Neuronal stem cell (in vitro differentiated cells): ENCODE measurements around the gene PTPN5.
"Not testable (repeated sequence)": the region's sequence is repeated elsewhere in the genome, so short reads cannot be mapped to it uniquely, and the experiment has no call there.

ENCODE experiments used
- DNase-seq: peaks from one replicate; pipeline ENCODE4 v3.0.0-alpha.2; 2013; ENCODE audit warnings: low spot score
- H2AFZ ChIP-seq: one replicate; pipeline ENCODE4 v1.6.1; 2013; ENCODE audit warnings: mild to moderate bottlenecking, low read length, inconsistent platforms
- H2AK5ac ChIP-seq: 2 replicates; pipeline ENCODE4 v1.6.1; 2013; ENCODE audit warnings: low read depth, mild to moderate bottlenecking, inconsistent platforms, low read length, moderate library complexity, mixed read lengths
- H2BK120ac ChIP-seq: 2 replicates; pipeline ENCODE4 v1.6.1; 2013; ENCODE audit warnings: low read depth, mild to moderate bottlenecking, inconsistent platforms, low read length, moderate library complexity, mixed read lengths
- H2BK12ac ChIP-seq: one replicate; pipeline ENCODE4 v1.6.1; 2013; ENCODE audit warnings: low read length, inconsistent platforms
- H2BK15ac ChIP-seq: 2 replicates; pipeline ENCODE4 v1.6.1; 2013; ENCODE audit warnings: mild to moderate bottlenecking, low read length, inconsistent platforms, mixed read lengths
- H2BK5ac ChIP-seq: one replicate; pipeline ENCODE4 v1.6.1; 2013; ENCODE audit warnings: inconsistent platforms, mild to moderate bottlenecking, low read length, moderate library complexity
- H3K14ac ChIP-seq: one replicate; pipeline ENCODE4 v1.6.1; 2013; ENCODE audit warnings: low read length, inconsistent platforms
- H3K18ac ChIP-seq: 2 replicates; pipeline ENCODE4 v1.6.1; 2013; ENCODE audit warnings: low read length, inconsistent platforms
- H3K23ac ChIP-seq: 2 replicates; pipeline ENCODE4 v1.6.1; 2013; ENCODE audit warnings: low read depth, mild to moderate bottlenecking, mixed read lengths, low read length, inconsistent platforms; ENCODE audit not compliant: poor library complexity
- H3K27ac ChIP-seq: replicated peaks from 3 replicates; pipeline ENCODE4 v1.5.1; 2013; ENCODE audit warnings: low read length, inconsistent platforms
- H3K27me3 ChIP-seq, 3 experiments: 2 replicates each; pipeline ENCODE4 v1.6.1; 2013; ENCODE audit warnings: low read length in 3 of 3, mild to moderate bottlenecking in 2 of 3, inconsistent platforms in 1 of 3, low read depth in 1 of 3, mixed read lengths in 1 of 3, moderate library complexity in 1 of 3; ENCODE audit not compliant: control insufficient read depth in 3 of 3, insufficient read depth in 3 of 3
- H3K36me3 ChIP-seq, 2 donors: replicated peaks in 1 of 2; 2 replicates each; pipeline ENCODE4 v1.6.1; 2013; ENCODE audit warnings: low read length in 2 of 2; ENCODE audit not compliant: control insufficient read depth in 2 of 2, insufficient read depth in 2 of 2
- H3K4ac ChIP-seq: 2 replicates; pipeline ENCODE4 v1.6.1; 2013; ENCODE audit warnings: inconsistent platforms, mild to moderate bottlenecking, low read length, moderate library complexity
- H3K4me1 ChIP-seq, 2 donors: 1 replicate in 1 of 2; 2 replicates in 1 of 2; pipeline ENCODE4 v1.6.1; 2013; ENCODE audit warnings: low read length in 2 of 2, low read depth in 1 of 2; ENCODE audit not compliant: control insufficient read depth in 2 of 2, insufficient read depth in 1 of 2
- H3K4me2 ChIP-seq: one replicate; pipeline ENCODE4 v1.6.1; 2013; ENCODE audit warnings: mild to moderate bottlenecking, low read length, inconsistent platforms; ENCODE audit not compliant: insufficient read depth, poor library complexity, severe bottlenecking
- H3K4me3 ChIP-seq, 2 donors: 2 replicates each; pipeline ENCODE4 v1.5.1; 2013; ENCODE audit warnings: low read length in 2 of 2, mild to moderate bottlenecking in 2 of 2, inconsistent platforms in 1 of 2, moderate library complexity in 1 of 2
- H3K79me1 ChIP-seq: one replicate; pipeline ENCODE4 v1.6.1; 2013; ENCODE audit warnings: low read depth, mild to moderate bottlenecking, inconsistent platforms, low read length, moderate library complexity
- H3K9ac ChIP-seq: one replicate; pipeline ENCODE4 v1.6.1; 2013; ENCODE audit warnings: mild to moderate bottlenecking, low read depth, low read length, inconsistent platforms; ENCODE audit not compliant: poor library complexity
- H3K9me3 ChIP-seq, 2 donors: replicated peaks in 1 of 2; 2 replicates each; pipeline versions ENCODE3 to v1.6.1; 2013; ENCODE audit warnings: low read length in 2 of 2, mild to moderate bottlenecking in 2 of 2, inconsistent platforms in 1 of 2, low read depth in 1 of 2, mixed read lengths in 1 of 2, moderate library complexity in 1 of 2; ENCODE audit not compliant: control insufficient read depth in 2 of 2, insufficient read depth in 1 of 2
- H4K8ac ChIP-seq: one replicate; pipeline ENCODE4 v1.6.1; 2013; ENCODE audit warnings: low read depth, mild to moderate bottlenecking, inconsistent platforms, low read length, moderate library complexity
- H4K91ac ChIP-seq: one replicate; pipeline ENCODE4 v1.6.1; 2013; ENCODE audit warnings: low read length, low read depth, mild to moderate bottlenecking, inconsistent platforms; ENCODE audit not compliant: poor library complexity
- WGBS, 2 donors: extraction: QIAGEN DNeasy Blood & Tissue Kit; methylation state at CpG; one replicate each; pipeline ENCODE4 v1.1.7; 2013; ENCODE audit warnings: missing lambda C conversion rate in 2 of 2, mixed read lengths in 1 of 2; ENCODE audit not compliant: insufficient read length in 2 of 2, insufficient replicate concordance in 1 of 2; ENCODE audit errors: extremely low coverage in 2 of 2; 5-methylcytosine and 5-hydroxymethylcytosine counted together

The PTPN5 gene

GRCh38 chr11:18681949-18682348 lies 109.6 kb downstream of the PTPN5 start:
- H3K4me1 ChIP-seq, DNase-seq, H3K4ac ChIP-seq, H3K14ac ChIP-seq, H3K4me3 ChIP-seq, H3K9me3 ChIP-seq, H3K36me3 ChIP-seq, H2AK5ac ChIP-seq, H2AFZ ChIP-seq, H3K27ac ChIP-seq, H4K91ac ChIP-seq, H2BK15ac ChIP-seq, H4K8ac ChIP-seq, H3K79me1 ChIP-seq, H2BK12ac ChIP-seq, H2BK5ac ChIP-seq, H3K27me3 ChIP-seq, H2BK120ac ChIP-seq, H3K9ac ChIP-seq, H3K23ac ChIP-seq, H3K18ac ChIP-seq, H3K4me2 ChIP-seq: not testable (repeated sequence)
- no CpG with 5 or more reads among the region's 1 CpG for WGBS, 2 donors
